ENCODE measurements around the gene TAOK3.
"Not testable (repeated sequence)": the region's sequence is repeated elsewhere in the genome, so short reads cannot be mapped to it uniquely, and the experiment has no call there.

TAOK3 gene

DNA sequence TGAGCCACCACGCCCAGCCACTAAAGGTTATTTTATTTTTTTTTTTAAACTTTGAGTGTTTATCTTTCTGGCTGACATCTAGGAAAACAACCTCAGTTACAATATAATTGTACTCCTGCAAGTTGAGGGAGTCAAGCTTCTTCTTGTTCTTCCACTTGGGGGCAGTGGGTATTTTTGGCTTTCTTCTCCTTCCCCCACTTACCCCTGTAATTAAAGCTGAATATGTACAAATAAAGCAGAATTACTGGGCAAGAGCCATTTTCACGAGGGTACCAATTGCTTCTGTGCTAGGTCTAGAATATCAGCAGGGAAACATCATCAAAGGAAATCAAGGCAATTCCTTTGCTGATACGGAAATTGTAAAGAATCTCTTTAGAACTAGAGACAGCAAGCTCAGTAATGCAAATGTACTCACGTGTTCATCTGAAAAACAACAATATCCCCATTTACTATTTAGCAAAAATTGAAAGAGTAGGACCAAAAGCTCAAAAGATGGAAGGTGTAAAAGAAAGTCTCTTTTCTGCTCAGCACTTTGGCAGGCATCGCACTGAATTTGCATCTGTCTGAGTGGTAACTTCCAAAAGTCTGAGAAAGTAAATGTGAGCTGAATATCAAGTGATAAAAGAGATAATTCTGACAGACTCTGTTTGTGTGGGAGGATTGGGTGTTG, 72.8 kb downstream of the TAOK3 start:
- DNase-seq (ENCODE audit: low spot score): no peak

GRCh38 chr12:118297284-118297683, 75.4 kb downstream of the TAOK3 start:
- no peak for DNase-seq (ENCODE audit: low spot score)

DNA sequence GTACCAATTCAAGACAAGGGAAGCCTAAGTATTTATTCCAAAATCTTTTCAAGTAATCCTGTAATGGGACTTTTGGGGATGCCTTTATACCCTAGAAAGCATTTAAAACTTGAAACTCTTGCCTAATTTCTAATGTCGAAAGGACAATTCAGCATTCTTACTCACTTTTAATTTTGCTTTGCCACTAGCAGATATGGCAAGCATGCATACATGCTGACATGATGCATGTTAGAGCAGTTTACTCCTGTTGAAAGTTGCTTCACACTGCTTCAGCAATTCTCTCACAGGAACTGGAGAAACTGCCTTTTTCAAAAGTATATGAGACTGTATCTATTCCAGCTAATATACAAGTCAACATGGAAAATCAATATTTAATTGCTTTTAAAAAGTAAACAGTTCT, 79.9 kb downstream of the TAOK3 start:
- DNase-seq (ENCODE audit: low spot score): no peak

DNA sequence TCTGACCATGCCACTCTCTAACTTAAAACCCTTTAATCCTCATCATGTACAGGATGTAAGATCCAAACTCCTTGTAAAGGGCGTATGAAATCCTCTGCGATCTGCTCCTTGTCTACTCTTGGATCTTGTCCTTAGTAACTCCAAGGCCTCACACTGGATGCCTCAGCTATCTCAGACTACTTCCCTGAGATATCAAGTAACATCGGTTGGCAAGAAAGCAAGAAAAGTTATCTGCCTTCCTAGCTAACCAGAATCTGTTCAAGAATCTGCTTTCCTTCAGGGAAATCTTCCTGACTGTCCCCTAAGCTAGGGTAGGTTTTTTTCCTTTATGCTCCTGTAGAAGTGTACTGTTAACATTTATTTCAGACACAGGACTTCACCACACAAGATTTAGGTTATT, 82.6 kb downstream of the TAOK3 start:
- DNase-seq (ENCODE audit: low spot score): no peak

DNA sequence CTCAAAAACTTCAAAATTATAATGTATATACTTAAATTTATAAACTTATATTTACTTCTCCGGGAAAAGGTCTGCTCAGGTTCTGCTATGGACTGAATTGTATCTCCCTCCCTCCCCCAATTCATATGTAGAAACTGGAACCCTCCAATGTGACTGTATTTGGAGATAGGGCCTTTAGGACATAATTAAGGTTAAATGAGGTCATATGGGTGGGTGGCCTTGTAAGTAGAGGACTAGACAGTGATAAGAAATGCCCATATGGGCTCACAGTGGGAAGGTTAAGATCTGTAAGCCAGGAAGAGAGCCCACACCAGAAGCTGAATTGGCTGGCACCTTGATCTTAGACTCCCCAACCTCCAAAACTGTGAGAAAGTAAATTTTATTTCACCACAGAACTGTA, 84.5 kb downstream of the TAOK3 start:
- no peak for DNase-seq (ENCODE audit: low spot score)

GRCh38 chr12:118287728-118288127, 85.0 kb downstream of the TAOK3 start:
- no peak for DNase-seq (ENCODE audit: low spot score)

DNA sequence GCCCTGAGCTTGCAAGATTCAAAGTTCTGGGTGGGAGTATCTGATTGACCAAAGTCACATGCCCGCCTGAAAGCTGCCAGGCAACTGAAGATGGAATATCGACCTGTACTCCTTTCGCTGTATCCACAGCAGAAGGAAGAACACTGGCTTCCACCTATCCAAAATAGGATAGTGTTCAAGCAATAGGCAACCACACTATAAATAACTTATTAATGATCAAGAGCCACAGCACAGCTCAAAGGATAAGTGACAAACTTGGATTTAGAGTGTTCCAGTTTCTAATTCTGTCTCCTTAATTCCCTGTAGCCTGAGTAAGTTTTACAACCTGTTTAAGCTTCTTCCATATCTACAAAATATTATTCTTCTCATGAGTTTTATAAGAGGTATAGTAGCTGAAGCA, 89.9 kb downstream of the TAOK3 start:
- DNase-seq (ENCODE audit: low spot score): no peak

DNA sequence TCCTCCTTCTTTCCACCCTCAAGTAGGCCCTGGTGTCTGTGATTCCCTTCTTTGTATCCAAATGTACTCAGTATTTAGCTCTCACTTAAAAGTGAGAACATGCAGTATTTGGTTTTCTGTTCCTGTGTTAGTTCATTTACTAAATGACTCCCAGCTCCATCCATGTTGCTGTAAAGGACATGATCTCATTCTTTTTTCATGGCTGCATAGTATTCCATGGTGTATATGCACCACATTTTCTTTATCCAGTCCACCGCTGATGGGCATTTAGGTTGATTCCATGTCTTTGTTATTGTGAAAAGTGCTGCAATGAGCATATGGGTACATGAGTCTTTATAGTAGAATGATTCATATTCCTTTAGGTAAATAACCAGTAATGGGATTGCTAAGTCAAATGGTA, 94.4 kb downstream of the TAOK3 start:
- DNase-seq (ENCODE audit: low spot score): not testable (repeated sequence)

- no peak for DNase-seq (ENCODE audit: low spot score)
Observed at GRCh38 chr12:118274066-118274465, 98.6 kb downstream of the TAOK3 start.

DNA sequence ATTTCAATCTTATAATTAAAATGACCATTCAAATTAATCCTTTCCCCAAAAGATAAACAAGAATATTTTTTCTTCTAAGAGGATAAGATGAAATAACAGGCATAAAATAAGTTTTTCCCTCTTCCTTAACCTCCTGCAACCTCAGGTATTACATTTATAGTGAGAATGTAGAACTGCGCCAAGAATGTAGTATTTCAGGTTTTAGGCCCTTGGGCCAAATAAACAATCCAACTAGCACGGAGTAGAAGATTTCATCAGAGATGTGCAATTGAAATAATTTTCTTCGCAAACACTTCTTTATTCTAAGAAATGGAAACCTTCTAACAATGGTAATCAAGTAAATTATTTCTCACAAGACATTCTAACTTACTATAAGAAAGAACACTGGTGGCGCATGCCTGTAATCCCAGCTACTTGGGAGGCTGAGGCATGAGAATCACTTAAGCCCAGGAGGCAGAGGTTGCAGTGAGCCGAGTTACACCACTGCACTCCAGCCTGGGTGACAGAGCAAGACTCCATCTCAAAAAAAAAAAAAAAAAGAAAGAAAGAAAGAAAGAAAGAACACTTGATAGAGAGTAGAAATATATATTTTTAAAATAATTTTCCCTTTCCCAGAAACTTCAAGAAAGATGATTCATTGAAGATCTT, 100.8 kb downstream of the TAOK3 start:
- no peak for DNase-seq (ENCODE audit: low spot score)

- DNase-seq (ENCODE audit: low spot score): no peak
Observed at GRCh38 chr12:118271183-118271582, 101.5 kb downstream of the TAOK3 start.

DNA sequence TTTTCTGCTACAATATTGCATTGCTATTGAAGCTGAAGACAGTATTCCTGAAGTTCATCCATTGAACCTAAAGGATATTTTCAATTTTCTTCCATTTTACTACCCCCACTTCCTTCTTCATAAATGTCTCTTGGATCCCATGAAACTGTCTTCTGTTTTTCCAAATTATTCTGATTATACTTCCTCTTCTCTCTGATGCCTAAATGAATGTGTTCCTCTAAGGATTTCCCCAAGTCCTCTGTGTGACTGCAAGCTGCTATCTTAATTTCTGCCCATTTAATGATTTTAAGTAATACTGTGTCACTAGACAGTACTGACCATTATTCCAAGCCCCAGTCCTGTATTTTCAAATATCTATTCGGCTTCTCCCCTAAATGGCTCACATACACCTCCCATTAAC, 102.9 kb downstream of the TAOK3 start:
- DNase-seq (ENCODE audit: low spot score): no peak

GRCh38 chr12:118259079-118259478, 113.6 kb downstream of the TAOK3 start:
- no peak for DNase-seq (ENCODE audit: low spot score)

DNA sequence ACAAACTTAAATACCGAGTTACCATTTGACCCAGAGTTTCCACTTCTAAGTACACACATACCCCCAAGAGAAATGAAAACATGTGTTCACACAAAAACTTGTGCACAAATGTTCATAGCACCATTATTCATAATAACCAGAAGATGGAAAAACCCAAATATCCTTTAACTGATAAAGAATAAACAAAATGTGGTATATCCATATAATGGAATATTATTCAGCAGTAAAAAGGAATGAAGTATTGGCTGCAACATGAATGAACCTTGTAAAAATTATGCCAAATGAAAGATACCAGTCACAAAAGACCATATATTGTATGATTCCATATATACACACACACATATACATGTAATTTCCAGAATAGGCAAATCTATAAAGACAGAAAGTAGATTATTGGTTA, 116.4 kb downstream of the TAOK3 start:
- DNase-seq (ENCODE audit: low spot score): no peak

DNA sequence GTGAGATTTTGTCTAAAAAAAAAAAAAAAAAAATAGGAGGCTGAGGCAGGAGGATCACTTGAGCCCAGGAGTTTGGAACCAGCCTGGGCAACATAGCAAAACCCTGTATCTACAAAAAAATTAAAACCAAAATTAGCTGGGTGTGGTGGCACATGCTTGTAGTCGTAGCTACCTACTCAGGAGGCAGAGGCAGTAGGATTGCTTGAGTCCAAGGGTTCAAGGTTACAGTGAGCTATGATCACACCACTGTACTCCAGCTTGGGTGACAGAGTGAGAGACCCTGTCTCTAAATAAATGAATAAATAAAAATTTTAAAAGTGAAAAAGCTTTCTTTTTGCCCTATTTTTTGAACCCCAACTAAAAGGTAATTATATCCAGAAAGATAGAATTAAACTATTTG, 123.2 kb downstream of the TAOK3 start:
- no peak for DNase-seq (ENCODE audit: low spot score)

GRCh38 chr12:118245886-118246285, 126.8 kb downstream of the TAOK3 start:
- DNase-seq (ENCODE audit: low spot score): not testable (repeated sequence)

DNA sequence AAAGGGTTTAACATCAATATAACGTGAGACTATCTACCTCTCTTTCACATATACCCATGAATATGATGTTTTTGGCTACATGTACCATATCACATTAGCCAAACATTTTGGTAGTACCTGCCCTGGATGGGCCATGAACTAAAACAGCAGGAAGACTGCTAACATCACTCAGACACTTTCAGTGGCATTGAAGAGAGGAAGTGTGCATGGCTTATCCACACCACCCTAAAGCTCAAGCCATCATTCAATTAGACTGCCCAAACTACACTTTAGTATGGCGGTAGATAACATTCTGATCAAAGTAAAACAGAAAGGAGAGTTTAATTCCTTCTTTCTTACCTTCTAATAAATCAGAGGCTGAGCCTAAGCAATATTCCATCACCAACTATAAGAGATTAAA, 133.8 kb downstream of the TAOK3 start:
- DNase-seq (ENCODE audit: low spot score): no peak

DNA sequence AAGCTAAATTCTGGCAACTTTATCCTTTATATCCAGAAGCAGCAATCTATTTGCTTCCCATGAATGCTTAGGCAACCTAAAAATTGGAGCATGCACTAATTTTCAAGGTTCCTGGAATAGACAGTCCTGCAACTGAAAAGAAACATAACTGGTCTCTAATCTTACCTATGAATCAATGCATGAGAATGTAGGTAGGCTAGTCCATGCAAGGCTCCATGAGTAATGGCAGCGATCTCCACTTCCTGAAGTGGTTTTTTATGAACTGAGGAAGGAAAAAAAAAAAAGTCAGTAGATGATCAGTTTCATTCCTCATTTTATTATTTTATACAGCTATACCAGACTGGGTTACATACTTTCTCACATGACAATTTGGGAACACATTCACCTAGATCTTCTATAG, 134.8 kb downstream of the TAOK3 start:
- peak; percentile 14 for DNase-seq (ENCODE audit: low spot score)

DNA sequence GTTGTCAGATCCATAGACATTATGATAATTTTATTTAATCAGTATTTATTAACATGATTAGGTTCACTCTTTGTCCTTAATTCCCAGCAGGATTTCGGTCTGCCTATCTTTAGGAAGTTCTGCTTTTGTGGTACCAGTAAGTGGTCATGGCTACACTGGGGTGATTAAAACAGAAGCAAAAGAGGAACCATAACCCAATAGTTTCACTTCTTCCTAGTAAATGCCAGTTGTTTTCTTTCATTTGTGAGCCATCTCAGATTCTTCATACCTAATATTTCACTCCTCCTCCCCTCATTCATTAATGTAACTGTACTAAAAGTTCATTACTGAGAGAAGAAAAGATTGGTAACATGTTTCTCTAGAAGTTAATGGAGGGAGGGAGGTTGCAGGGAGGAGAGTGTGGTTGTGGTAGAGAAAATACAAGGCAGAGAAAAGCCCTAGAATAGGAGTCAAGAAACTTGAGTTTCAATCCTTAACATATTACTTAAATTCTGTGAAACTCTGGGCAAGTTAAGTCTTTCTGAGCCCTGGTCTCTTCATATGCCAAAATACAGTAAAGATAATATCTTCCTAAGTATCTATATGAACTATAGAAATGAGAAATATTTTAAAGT, 135.5 kb downstream of the TAOK3 start:
- DNase-seq (ENCODE audit: low spot score): no peak

DNA sequence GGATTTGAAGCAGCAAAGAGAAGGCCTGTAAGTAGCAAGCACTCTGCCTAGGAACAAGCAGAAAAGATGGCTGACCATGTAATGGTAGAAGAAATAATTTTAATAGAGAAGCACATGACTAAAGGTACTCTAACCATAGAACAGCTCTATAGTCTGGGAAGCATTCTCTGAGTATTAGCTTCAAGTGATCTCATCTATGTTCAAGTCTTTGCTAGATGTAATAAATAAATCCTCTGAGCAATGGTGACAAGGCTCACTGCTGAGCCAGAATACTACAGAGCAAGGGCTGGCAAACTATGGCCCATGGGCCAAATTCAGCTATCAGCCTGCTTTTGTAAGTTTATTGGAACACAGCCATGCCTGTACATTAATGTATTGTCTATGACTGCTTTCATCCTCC, 152.0 kb downstream of the TAOK3 start:
- DNase-seq (ENCODE audit: low spot score): no peak

DNA sequence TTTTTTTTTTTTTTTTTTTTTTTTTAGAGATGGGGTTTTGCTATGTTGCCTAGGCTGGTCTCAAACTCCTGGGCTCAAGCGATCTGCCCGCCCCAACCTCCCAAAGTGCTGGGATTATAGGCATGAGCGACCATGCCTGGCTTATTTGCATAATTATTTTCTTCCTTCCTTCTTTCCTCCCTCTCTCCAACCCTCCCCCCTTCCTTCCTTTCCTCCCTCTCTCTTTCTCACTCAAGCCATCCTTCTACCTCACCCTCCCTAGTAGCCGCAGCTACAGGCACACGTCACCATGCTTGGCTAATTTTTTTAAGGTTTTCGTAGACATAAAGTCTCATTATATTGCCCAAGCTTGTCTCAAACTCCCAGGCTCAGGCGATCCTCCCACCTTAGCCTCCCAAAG, 152.9 kb downstream of the TAOK3 start:
- no peak for DNase-seq (ENCODE audit: low spot score)

DNA sequence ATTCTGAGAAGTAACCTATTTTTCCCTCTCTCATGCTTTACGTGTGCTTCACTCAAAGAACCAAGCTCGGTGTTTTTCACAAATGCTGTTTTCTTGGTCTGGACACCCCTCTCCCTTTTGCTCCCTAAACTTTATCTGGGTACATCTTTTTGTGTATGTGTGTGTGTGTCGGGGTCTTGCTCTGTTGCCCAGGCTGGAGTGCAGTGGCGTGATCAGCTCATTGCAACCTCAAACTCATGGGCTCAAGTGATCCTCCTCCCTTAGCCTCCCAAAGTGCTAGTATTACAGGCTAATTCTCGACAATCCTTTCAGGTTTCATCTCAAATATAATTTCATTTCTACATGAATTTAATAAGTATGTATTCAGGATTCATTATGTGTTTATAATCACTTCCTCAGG, 153.6 kb downstream of the TAOK3 start:
- no peak for DNase-seq (ENCODE audit: low spot score)

GRCh38 chr12:118213452-118213851, 159.3 kb downstream of the TAOK3 start:
- DNase-seq (ENCODE audit: low spot score): no peak

DNA sequence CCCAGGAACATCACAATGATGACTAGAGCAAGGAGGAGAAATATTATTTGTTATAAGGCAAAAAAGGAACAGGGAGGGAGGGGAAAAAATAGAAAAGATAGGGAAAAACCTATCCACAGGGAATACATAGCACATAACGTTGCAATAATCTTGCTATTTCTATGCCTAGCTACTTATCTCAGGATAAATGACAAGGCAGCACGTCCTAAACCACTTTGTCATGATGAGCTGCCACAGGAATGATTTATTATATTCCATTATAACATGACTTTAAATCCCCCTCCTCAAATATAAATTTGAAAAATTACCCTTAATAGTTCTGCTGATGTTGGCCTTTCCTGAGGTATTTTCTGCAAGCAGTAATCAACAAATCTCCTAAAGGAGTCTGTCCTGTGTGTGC, 160.1 kb downstream of the TAOK3 start:
- DNase-seq (ENCODE audit: low spot score): no peak
